Vagina (tissue), 2 donors: ENCODE results near the gene GASK1B. TPM values are rescaled to one million over a fixed set of nuclear protein-coding genes. Genes with fewer than 3 reads are reported as not detected.

Source experiments
- DNase-seq, 2 donors: peaks; one replicate each; pipeline ENCODE4 v3.0.0-alpha.2; 2017; ENCODE audit errors: extremely low spot score in 2 of 2
- H3K27ac ChIP-seq: fragments of 200-600 bp; sonication (generic); one replicate; pipeline ENCODE4 v1.5.1; 2019
- H3K27me3 ChIP-seq: fragments of 200-600 bp; sonication (generic); one replicate; pipeline ENCODE4 v1.5.1; 2019
- H3K36me3 ChIP-seq, 2 donors: fragments of 200-600 bp; sonication (generic); one replicate each; pipeline ENCODE4 v1.5.1; 2017 to 2019
- H3K4me1 ChIP-seq: fragments of 200-600 bp; sonication (generic); one replicate; pipeline ENCODE4 v1.5.1; 2019
- H3K4me3 ChIP-seq, 2 donors: fragments of 200-600 bp; sonication (generic); 1 replicate in 1 of 2; 2 replicates in 1 of 2; pipeline ENCODE4 v1.5.1; 2016 to 2019
- H3K9me3 ChIP-seq: fragments of 200-600 bp; sonication (generic); one replicate; pipeline ENCODE4 v1.5.1; 2019
- POLR2A ChIP-seq, 2 donors: fragments of 450-650 bp; IDR thresholded peaks; one replicate each; pipeline ENCODE4 v1.6.1; 2017; ENCODE audit warnings: antibody characterized with exemption in 2 of 2, mild to moderate bottlenecking in 2 of 2, moderate library complexity in 2 of 2
- POLR2AphosphoS5 ChIP-seq, 2 donors: sonication (generic); formaldehyde crosslinking; IDR thresholded peaks; one replicate each; pipeline ENCODE4 v1.9.0; 2017; ENCODE audit warnings: antibody characterized with exemption in 2 of 2, mild to moderate bottlenecking in 2 of 2, low read depth in 1 of 2; ENCODE audit not compliant: insufficient read depth in 1 of 2
- intact Hi-C: fragments of 100-400 bp; cut with DNase I; formaldehyde crosslinking; loops from one replicate; pipeline ENCODE4 v1.15.1; 2023
- total RNA-seq: library from RNA; depleted of rRNA; stranded (reverse); fragments of >200 nt; gene quantifications from one replicate; pipeline ENCODE4 v1.2.3, GENCODE V29; 2016
- TF ChIP-seq, protein P1 (sequence below), 3 experiments: fragments of 450-650 bp in 2 of 3; fragments of 200-600 bp in 1 of 3; sonication (generic) in 1 of 3; IDR thresholded peaks; one replicate each; pipeline ENCODE4 v1.5.1; 2017 to 2019; ENCODE audit warnings: antibody characterized with exemption in 3 of 3, mild to moderate bottlenecking in 2 of 3, moderate library complexity in 2 of 3

GASK1B gene
- total RNA-seq, 1 donor from 2014 or later = 24.3 TPM

DNA sequence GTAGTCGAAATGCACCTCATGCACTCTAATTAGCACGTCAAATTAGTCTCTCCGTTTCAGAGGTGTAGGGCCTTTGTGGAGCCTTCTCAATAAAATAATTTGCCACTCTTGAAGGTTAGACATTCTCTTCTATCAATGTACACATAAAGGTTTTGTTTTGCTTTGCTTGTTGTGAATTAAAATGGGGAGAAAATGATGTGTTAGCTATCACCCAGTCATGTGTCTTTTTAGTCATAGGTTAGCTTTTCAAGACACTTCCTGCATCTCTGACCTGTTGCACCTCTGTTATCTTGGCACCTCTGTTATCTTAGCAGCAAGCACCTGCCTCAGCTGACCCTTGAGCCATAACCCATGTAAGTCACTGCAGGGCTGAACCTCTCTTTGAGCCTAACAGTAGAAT, 38.4 kb upstream of the GASK1B start:
- H3K36me3 ChIP-seq = no peaks in the 10 kb centered on the region
- DNase-seq = no peak
- TF ChIP-seq POLR2A (IDR thresholded peaks at IDR 0.05) (no peak), POLR2AphosphoS5 (IDR thresholded peaks at IDR 0.05; ENCODE audit: insufficient read depth in 1 of 2, low read depth in 1 of 2) (no peak)
- TF ChIP-seq, protein P1, sequence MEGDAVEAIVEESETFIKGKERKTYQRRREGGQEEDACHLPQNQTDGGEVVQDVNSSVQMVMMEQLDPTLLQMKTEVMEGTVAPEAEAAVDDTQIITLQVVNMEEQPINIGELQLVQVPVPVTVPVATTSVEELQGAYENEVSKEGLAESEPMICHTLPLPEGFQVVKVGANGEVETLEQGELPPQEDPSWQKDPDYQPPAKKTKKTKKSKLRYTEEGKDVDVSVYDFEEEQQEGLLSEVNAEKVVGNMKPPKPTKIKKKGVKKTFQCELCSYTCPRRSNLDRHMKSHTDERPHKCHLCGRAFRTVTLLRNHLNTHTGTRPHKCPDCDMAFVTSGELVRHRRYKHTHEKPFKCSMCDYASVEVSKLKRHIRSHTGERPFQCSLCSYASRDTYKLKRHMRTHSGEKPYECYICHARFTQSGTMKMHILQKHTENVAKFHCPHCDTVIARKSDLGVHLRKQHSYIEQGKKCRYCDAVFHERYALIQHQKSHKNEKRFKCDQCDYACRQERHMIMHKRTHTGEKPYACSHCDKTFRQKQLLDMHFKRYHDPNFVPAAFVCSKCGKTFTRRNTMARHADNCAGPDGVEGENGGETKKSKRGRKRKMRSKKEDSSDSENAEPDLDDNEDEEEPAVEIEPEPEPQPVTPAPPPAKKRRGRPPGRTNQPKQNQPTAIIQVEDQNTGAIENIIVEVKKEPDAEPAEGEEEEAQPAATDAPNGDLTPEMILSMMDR (IDR thresholded peaks at IDR 0.05) = no peak
- no peaks in the 10 kb centered on the region for H3K27me3 ChIP-seq
- peak overlapping the region; percentile 86 for H3K27ac ChIP-seq
- peaks cover 10% of the 10 kb centered on the region for H3K4me1 ChIP-seq
- H3K4me3 ChIP-seq = peak overlapping the region; percentile 38
- no peaks in the 10 kb centered on the region for H3K9me3 ChIP-seq
- intact Hi-C loops = no loop called here

- DNase-seq = peak in 1 of 2 donors; percentile 93
- intact Hi-C loops = no loop called here
These were observed 37.3 kb upstream of the GASK1B start, which contains the start of gene TMEM144 for GRCh38 chr4:158209825-158210807. Gene TMEM144 (plus strand): TSS chr4:158210486. CDS start chr4:158212668, 2,182 bp downstream.

GRCh38 chr4:158208963-158209640, 36.3 kb upstream of the GASK1B start:
- TF ChIP-seq POLR2A (IDR thresholded peaks at IDR 0.05) (no peak), POLR2AphosphoS5 (IDR thresholded peaks at IDR 0.05; ENCODE audit: insufficient read depth in 1 of 2, low read depth in 1 of 2) (no peak)
- TF ChIP-seq, protein P1 (IDR thresholded peaks at IDR 0.05) = no peak

More at GRCh38 chr4:158209825-158210807, 37.3 kb upstream of the GASK1B start, which contains the start of gene TMEM144:
- H3K4me1 ChIP-seq = peaks cover 10% of the 10 kb centered on the region
- no peaks in the 10 kb centered on the region for H3K9me3 ChIP-seq
- H3K27me3 ChIP-seq = no peaks in the 10 kb centered on the region
- H3K36me3 ChIP-seq = no peaks in the 10 kb centered on the region
- H3K4me3 ChIP-seq = peak within 1 kb of the TSS; percentile 38
- TF ChIP-seq POLR2AphosphoS5 (IDR thresholded peaks at IDR 0.05; ENCODE audit: insufficient read depth in 1 of 2, low read depth in 1 of 2) = peak; percentile 66 to 85
- peak in 1 of 2 donors; percentile 34 for TF ChIP-seq POLR2A (IDR thresholded peaks at IDR 0.05)
- TF ChIP-seq, protein P1 (IDR thresholded peaks at IDR 0.05) = no peak
- peak within 1 kb of the TSS; percentile 86 for H3K27ac ChIP-seq

DNA sequence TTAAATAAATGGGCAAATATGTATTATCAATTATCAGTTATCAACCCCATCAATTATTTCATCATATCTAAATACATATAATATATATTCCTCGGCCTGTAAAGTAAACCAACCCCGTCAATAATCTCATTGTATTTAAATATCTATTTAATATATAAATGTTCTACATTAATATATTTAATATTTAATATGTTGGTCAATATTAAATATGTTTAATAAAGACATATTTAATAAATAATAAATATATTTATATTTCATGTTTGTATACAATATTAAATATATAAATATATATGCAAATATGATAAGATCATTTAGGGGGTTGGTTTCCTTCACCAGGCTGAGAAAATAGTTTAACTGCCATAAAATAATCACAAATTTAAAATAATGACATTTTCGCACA, 31.1 kb upstream of the GASK1B start:
- H3K27ac ChIP-seq = no peak overlapping the region
- H3K27me3 ChIP-seq = no peaks in the 10 kb centered on the region
- no peak for TF ChIP-seq POLR2A (IDR thresholded peaks at IDR 0.05)
- H3K36me3 ChIP-seq = no peaks in the 10 kb centered on the region
- H3K4me3 ChIP-seq = no peak overlapping the region
- DNase-seq = no peak
- intact Hi-C loops = no loop called here
- no peaks in the 10 kb centered on the region for H3K9me3 ChIP-seq
- H3K4me1 ChIP-seq = no peaks in the 10 kb centered on the region

More at GRCh38 chr4:158208963-158209640, 36.3 kb upstream of the GASK1B start:
- no peaks in the 10 kb centered on the region for H3K9me3 ChIP-seq
- H3K4me3 ChIP-seq = no peak overlapping the region
- H3K36me3 ChIP-seq = no peaks in the 10 kb centered on the region
- intact Hi-C loops = no loop called here
- DNase-seq = no peak
- peak overlapping the region; percentile 36 for H3K27ac ChIP-seq
- no peaks in the 10 kb centered on the region for H3K27me3 ChIP-seq
- peaks cover 10% of the 10 kb centered on the region for H3K4me1 ChIP-seq

DNA sequence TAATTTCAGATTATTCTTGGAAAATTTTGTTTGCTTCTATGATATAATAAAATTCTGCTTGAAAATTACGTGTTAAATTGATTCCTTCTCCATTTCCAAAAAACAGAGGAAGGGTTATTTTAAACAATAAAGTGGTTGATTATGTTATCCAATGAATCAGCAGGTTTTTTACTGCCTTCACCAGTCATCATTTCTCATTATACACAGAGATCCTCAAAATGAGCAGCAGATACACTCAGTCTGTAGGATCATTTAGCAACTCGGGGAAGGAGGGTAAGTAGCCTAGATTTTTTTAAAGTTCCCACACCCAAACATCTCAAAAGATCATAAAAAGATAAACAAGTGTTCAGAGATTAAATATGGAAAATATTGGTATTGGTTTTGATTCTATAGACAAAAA, 30.6 kb upstream of the GASK1B start:
- Histone ChIP-seq H3K9me3 (no peaks in the 10 kb centered on the region), H3K4me1 (no peaks in the 10 kb centered on the region), H3K27ac (no peak overlapping the region), H3K27me3 (no peaks in the 10 kb centered on the region), H3K4me3 (no peak overlapping the region), H3K36me3 (no peaks in the 10 kb centered on the region)
- DNase-seq = no peak
- no peak for TF ChIP-seq POLR2AphosphoS5 (IDR thresholded peaks at IDR 0.05; ENCODE audit: insufficient read depth in 1 of 2, low read depth in 1 of 2)
- no peak for TF ChIP-seq POLR2A (IDR thresholded peaks at IDR 0.05)
- TF ChIP-seq, protein P1 (IDR thresholded peaks at IDR 0.05) = no peak
- intact Hi-C loops = no loop called here
